HCT116 (cell line): ENCODE results near the gene RPH3AL.

Source experiments
- EZH2 ChIP-seq: fragments of 200-600 bp; sonication (generic); IDR thresholded peaks from 2 replicates; pipeline ENCODE4 v1.6.1; 2017; ENCODE audit warnings: antibody characterized with exemption, mixed run types
- TF ChIP-seq, protein P1 (sequence below), 3 experiments: fragments of 200-600 bp in 1 of 3; sonication (generic) in 1 of 3; IDR thresholded peaks in 2 of 3; conservative IDR thresholded peaks in 1 of 3; 2 replicates each; pipeline ENCODE4 v1.5.1; 2012 to 2017; ENCODE audit warnings: low read depth in 2 of 3, low read length in 2 of 3, antibody characterized with exemption in 1 of 3, borderline replicate concordance in 1 of 3, control low read depth in 1 of 3, mild to moderate bottlenecking in 1 of 3, mixed read lengths in 1 of 3, mixed run types in 1 of 3, moderate library complexity in 1 of 3; ENCODE audit not compliant: insufficient read depth in 1 of 3
- TF ChIP-seq, protein P2 (sequence below): IDR thresholded peaks from 2 replicates; pipeline ENCODE4 v1.6.1; 2011; ENCODE audit warnings: mild to moderate bottlenecking, low read length, moderate library complexity; ENCODE audit not compliant: insufficient replicate concordance; ENCODE audit errors: extremely low read depth

DNA sequence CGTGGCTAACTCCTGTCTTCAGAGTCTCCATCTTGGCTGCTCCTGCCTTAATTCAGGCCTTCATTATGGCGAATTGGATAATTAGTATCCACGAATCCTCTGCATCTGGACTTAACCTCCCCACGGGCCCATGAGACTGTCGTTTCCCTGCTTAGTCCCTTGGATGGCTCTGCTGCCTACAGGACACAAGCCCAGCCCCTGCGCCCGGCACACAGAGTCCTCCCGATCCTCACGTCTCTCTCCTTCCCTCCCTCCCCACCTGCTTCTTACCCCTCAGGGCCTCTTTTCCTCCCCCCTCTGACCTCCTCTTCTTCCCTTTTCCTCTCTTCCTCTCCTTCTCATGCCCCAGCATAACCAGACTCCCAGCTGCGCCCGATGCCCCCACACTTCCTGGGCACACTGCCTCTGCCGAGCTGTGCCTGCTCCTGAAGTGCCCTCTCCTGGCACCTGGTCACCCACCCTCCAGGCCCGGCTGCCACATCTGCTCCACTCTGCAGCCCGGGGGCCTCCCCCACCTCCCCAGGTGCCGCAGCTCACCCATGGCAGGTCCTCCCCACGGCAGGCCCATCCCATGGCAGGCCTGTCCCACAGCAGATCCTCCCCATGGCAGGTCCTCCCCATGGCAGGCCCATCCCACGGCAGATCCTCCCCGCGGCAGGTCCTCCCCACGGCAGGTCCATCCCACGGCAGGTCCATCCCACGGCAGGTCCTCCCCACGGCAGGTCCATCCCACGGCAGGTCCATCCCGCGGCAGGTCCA lies 45.9 kb downstream of the RPH3AL start:
- no peak for TF ChIP-seq EZH2
- TF ChIP-seq, protein P1, sequence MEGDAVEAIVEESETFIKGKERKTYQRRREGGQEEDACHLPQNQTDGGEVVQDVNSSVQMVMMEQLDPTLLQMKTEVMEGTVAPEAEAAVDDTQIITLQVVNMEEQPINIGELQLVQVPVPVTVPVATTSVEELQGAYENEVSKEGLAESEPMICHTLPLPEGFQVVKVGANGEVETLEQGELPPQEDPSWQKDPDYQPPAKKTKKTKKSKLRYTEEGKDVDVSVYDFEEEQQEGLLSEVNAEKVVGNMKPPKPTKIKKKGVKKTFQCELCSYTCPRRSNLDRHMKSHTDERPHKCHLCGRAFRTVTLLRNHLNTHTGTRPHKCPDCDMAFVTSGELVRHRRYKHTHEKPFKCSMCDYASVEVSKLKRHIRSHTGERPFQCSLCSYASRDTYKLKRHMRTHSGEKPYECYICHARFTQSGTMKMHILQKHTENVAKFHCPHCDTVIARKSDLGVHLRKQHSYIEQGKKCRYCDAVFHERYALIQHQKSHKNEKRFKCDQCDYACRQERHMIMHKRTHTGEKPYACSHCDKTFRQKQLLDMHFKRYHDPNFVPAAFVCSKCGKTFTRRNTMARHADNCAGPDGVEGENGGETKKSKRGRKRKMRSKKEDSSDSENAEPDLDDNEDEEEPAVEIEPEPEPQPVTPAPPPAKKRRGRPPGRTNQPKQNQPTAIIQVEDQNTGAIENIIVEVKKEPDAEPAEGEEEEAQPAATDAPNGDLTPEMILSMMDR (IDR thresholded peaks at IDR 0.05 in 2 of 3, conservative IDR thresholded peaks at IDR 0.05 in 1 of 3; ENCODE audit: borderline replicate concordance in 1 of 3, insufficient read depth in 1 of 3, low read depth in 2 of 3, low read length in 2 of 3), result no peak
- TF ChIP-seq, protein P2, sequence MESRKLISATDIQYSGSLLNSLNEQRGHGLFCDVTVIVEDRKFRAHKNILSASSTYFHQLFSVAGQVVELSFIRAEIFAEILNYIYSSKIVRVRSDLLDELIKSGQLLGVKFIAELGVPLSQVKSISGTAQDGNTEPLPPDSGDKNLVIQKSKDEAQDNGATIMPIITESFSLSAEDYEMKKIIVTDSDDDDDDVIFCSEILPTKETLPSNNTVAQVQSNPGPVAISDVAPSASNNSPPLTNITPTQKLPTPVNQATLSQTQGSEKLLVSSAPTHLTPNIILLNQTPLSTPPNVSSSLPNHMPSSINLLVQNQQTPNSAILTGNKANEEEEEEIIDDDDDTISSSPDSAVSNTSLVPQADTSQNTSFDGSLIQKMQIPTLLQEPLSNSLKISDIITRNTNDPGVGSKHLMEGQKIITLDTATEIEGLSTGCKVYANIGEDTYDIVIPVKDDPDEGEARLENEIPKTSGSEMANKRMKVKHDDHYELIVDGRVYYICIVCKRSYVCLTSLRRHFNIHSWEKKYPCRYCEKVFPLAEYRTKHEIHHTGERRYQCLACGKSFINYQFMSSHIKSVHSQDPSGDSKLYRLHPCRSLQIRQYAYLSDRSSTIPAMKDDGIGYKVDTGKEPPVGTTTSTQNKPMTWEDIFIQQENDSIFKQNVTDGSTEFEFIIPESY, result no peak
